ENCODE data around the gene DSCAM.

DSCAM gene

DNA sequence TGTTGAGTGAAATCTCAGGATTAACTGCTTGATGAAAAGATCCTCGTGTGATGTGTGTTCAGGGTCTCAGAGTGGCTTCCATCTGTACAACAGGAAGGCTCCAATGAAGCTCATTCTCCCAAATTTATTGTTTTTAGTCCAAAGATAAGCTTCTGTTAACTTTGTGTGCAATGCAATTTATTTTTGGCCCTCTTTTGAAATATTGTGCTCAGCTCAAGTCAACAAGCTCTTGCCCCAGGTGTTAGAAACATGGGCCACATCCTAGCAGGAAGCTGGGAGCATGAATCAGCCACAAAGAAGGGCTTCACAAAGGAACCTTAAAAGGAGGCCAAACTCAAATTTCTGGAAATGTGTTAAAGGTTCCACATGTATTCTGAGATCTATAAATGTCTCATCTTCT is 844.0 kb downstream of the DSCAM start:
- no peak for DNase-seq (ENCODE audit: low read depth)
- H3K4me3 ChIP-seq (ENCODE audit: control insufficient read depth, low read depth, low read length) = no peak overlapping the region
- TF ChIP-seq, protein P1, sequence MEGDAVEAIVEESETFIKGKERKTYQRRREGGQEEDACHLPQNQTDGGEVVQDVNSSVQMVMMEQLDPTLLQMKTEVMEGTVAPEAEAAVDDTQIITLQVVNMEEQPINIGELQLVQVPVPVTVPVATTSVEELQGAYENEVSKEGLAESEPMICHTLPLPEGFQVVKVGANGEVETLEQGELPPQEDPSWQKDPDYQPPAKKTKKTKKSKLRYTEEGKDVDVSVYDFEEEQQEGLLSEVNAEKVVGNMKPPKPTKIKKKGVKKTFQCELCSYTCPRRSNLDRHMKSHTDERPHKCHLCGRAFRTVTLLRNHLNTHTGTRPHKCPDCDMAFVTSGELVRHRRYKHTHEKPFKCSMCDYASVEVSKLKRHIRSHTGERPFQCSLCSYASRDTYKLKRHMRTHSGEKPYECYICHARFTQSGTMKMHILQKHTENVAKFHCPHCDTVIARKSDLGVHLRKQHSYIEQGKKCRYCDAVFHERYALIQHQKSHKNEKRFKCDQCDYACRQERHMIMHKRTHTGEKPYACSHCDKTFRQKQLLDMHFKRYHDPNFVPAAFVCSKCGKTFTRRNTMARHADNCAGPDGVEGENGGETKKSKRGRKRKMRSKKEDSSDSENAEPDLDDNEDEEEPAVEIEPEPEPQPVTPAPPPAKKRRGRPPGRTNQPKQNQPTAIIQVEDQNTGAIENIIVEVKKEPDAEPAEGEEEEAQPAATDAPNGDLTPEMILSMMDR (IDR thresholded peaks at IDR 0.05; ENCODE audit: control insufficient read depth, insufficient read depth, low read depth, low read length, missing control alignments) = no peak

DNA sequence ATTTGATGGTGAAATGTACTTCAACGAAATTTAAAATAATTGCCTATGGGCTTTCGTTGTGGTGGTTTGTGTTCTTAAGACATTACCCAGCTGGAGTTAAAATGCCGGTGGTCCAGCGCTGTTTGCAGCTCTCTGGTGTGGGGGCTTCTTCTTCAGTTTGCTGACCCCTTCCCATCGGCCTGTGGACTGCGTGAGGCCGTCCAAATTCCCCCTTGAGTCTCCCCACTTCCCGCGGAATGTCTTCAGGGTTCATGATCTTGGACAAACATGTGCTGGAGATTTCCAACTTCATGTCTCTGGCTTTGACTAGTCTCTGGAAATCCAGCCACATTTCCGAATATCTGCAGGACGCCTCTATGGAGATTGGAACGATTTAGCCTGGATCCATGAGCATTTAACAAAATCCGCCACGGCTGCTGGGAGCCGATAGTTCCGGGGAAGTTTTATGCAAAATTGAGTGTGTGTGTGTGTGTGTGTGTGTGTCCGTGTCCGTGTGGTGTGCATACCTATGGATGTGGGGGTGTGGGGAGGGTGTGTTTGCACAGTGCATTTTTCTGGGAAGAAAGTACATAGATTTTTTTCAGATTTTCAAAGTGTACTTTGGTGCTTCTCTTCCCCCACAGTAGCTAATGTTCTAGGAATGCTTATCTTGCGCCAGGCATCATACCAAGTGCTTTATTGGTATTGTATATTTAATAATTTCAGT is 862.5 kb downstream of the DSCAM start:
- no peak for DNase-seq (ENCODE audit: low read depth)
- H3K4me3 ChIP-seq (ENCODE audit: control insufficient read depth, low read depth, low read length) = no peak overlapping the region
- TF ChIP-seq, protein P1 (IDR thresholded peaks at IDR 0.05; ENCODE audit: control insufficient read depth, insufficient read depth, low read depth, low read length, missing control alignments) = no peak

DNA sequence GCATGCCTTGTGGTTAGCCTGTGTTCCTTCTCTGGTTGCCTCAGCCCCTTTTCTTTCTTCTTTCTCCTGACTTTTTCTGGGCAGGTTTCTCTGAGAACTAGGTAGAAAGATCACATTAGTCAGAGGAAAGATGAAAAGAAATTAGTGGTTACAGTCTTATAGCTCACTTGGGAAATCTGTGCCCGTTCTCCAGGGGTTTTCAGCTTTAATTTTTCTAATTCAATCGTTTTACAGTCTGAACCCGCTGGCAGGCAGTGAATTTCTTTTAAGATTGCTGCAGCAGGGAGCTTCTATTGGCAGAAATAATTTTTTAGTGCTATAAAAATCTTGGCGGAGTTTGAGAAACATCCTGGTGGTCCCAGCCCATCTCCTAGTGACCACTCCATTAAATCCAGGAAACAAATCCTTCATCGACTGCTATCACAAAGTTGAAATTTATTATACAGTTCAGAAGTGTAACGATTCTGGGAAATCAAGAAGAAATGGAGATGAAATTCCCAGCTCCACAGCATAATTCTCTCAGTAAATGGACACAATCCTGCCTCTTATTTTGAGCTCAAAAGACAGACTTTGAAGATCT is 866.6 kb downstream of the DSCAM start:
- no peak for DNase-seq (ENCODE audit: low read depth)
- H3K4me3 ChIP-seq (ENCODE audit: control insufficient read depth, low read depth, low read length) = no peak overlapping the region
- TF ChIP-seq, protein P1 (IDR thresholded peaks at IDR 0.05; ENCODE audit: control insufficient read depth, insufficient read depth, low read depth, low read length, missing control alignments) = no peak

DNA sequence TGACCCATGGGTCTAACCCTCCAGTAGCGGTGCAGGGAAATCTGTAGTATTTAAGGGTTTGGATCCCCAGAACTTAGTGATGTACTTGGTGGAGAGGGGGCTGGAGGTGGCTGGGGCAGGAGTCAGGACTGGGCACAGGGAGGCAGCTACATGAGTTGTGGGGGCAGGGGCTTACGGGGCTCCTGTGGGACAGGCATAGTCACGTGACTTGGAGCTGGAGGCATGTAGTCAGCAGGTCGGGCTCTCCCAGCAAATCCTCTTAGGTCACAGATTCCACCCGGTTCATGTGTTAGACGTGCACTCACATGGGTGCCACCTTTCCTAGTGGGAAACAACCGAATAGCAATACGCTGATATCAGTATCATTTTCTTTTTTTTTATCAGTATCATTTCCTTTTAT is 867.6 kb downstream of the DSCAM start:
- TF ChIP-seq, protein P1 (IDR thresholded peaks at IDR 0.05; ENCODE audit: control insufficient read depth, insufficient read depth, low read depth, low read length, missing control alignments) = no peak

DNA sequence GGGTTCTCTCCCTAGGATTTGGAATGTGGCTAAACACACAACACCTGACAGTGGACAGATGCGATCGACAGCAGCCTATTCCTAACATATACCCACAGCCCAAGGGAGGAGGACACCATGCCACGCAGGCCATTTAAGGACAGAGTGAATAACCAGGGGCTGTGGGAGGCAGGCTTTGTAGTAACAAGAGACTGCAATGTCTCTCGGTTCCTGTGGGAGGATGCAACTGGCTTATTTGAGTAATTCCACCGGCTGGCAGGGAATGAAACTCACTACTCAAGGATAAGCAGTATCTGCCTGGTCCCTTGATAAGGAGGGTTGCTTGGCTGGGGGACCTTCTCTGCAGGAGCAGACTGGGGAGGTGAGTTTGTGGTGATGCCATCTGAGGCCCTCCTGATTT is 870.2 kb downstream of the DSCAM start:
- H3K4me3 ChIP-seq (ENCODE audit: control insufficient read depth, low read depth, low read length) = no peak overlapping the region
- DNase-seq (ENCODE audit: low read depth) = no peak
- TF ChIP-seq, protein P1 (IDR thresholded peaks at IDR 0.05; ENCODE audit: control insufficient read depth, insufficient read depth, low read depth, low read length, missing control alignments) = no peak

More for the DNA sequence above, 867.6 kb downstream of the DSCAM start:
- H3K4me3 ChIP-seq (ENCODE audit: control insufficient read depth, low read depth, low read length) = no peak overlapping the region
- no peak for DNase-seq (ENCODE audit: low read depth)

DNA sequence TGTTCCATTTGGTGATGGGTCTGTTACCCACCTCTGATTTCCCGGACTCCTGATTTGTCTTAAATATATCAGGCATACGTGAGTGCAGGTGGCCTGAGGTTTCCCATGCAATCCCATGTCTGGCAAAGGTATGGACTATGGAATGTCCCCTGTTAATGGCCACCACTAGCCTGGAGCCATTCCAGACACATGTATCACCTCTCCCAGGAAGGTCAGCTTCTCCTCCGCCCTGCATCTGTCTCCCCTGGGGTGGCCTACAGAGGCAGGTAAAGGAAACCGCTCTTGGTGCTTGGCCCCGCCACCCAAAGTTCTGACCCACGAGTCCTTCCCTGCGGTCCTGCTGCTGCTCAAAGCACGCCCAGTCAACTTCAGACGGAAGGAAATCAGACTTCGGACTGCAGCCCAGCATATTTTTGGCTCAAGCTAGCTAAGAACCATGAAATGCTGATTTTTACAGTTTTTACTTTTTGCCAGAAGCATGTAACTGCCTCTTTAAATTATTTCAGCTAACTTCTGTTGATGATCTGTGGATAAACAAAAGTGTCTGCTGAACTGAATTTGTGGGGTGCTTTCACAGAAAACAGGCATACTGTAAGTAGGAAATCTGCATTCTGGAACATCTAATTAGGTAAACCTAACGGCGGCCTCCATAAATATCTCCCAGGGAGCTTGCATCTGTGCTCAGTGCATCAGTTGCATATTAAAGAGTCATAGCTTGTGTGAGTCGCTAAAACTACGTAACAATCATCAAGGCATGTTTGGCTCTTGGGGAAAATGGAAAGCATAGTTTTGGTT is 873.8 kb downstream of the DSCAM start:
- TF ChIP-seq, protein P1 (IDR thresholded peaks at IDR 0.05; ENCODE audit: control insufficient read depth, insufficient read depth, low read depth, low read length, missing control alignments) = no peak
- no peak for DNase-seq (ENCODE audit: low read depth)
- H3K4me3 ChIP-seq (ENCODE audit: control insufficient read depth, low read depth, low read length) = no peak overlapping the region
